Osteoblast (primary cell): ENCODE data around the gene SLC30A2. TPM values are rescaled to one million over a fixed set of nuclear protein-coding genes. Genes with fewer than 3 reads are reported as not detected.

Experiments
- DNase-seq: peaks from one replicate; pipeline ENCODE4 v3.0.0; 2011; ENCODE audit warnings: low spot score, mixed read lengths; ENCODE audit not compliant: insufficient read length; ENCODE audit errors: missing footprints
- H2AFZ ChIP-seq: 2 replicates; pipeline ENCODE4 v1.6.0; 2011; ENCODE audit warnings: mild to moderate bottlenecking, low read length
- H3K27ac ChIP-seq: 2 replicates; pipeline ENCODE4 v1.5.1; 2011; ENCODE audit warnings: mild to moderate bottlenecking, low read depth, low read length, moderate library complexity
- H3K27me3 ChIP-seq: 2 replicates; pipeline ENCODE4 v1.6.0; 2012; ENCODE audit warnings: mild to moderate bottlenecking, control low read depth, inconsistent platforms, low read length, moderate library complexity; ENCODE audit not compliant: insufficient read depth
- H3K36me3 ChIP-seq: 2 replicates; pipeline ENCODE4 v1.5.1; 2011; ENCODE audit warnings: mild to moderate bottlenecking, low read length, control low read depth, moderate library complexity; ENCODE audit not compliant: insufficient read depth
- H3K4me1 ChIP-seq: 2 replicates; pipeline ENCODE4 v1.5.1; 2011; ENCODE audit warnings: mild to moderate bottlenecking, low read length, control low read depth, moderate library complexity; ENCODE audit not compliant: insufficient read depth
- H3K4me2 ChIP-seq: 2 replicates; pipeline ENCODE4 v1.6.0; 2011; ENCODE audit warnings: mild to moderate bottlenecking, low read length; ENCODE audit not compliant: insufficient read depth
- H3K4me3 ChIP-seq: fragments of 200-600 bp; sonication (generic); 3 replicates; pipeline ENCODE4 v1.5.1; 2012; ENCODE audit warnings: mild to moderate bottlenecking, low read length, inconsistent platforms; ENCODE audit not compliant: insufficient read depth
- H3K79me2 ChIP-seq: 2 replicates; pipeline ENCODE4 v1.6.0; 2012; ENCODE audit warnings: mild to moderate bottlenecking, low read length, control low read depth, inconsistent platforms; ENCODE audit not compliant: insufficient read depth
- H3K9me3 ChIP-seq: 2 replicates; pipeline ENCODE4 v1.5.1; 2011; ENCODE audit warnings: low read depth, low read length, control low read depth
- H4K20me1 ChIP-seq: 2 replicates; pipeline ENCODE4 v1.6.0; 2012; ENCODE audit warnings: mild to moderate bottlenecking, low read length, control low read depth; ENCODE audit not compliant: insufficient read depth
- total RNA-seq: library from RNA; depleted of rRNA; stranded (reverse); fragments of >200 nt; gene quantifications from 2 replicates; pipeline ENCODE4 v1.2.3, GENCODE V29; 2012
- TF ChIP-seq, protein P1 (sequence below): IDR thresholded peaks from 2 replicates; pipeline ENCODE4 v1.5.1; 2011; ENCODE audit warnings: mild to moderate bottlenecking, low read depth, low read length, moderate library complexity; ENCODE audit errors: extremely low read depth

SLC30A2 gene
- total RNA-seq, 1 donor, result not detected

DNA sequence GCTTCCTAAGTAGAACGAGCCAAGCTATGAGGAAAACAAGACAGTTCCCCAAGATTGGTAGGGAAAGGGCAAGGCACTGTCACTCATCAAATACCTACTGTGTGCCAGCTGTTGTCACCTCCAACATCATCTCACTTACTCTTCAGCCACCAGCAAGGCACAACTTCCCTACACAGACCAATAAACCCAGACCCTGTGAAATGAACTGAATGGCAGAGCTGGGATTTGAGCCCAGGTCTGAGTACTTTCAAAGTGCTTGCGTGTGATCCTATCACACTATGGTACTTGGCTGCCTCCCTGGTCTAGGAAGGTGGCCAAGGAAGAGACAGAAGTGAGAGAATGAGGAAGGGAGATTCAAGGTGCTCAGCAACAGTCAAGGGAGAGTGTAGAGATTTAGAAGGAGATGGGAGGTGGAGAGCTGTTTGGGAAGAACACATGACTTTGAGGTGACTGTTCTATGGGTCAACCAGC, 38.2 kb upstream of the SLC30A2 start:
- peaks cover 23% of the 10 kb centered on the region for H3K27me3 ChIP-seq
- no peak overlapping the region for H3K27ac ChIP-seq
- H3K9me3 ChIP-seq, result no peaks in the 10 kb centered on the region
- DNase-seq, result no peak
- peaks cover 3% of the 10 kb centered on the region for H3K4me1 ChIP-seq
- no peaks in the 10 kb centered on the region for H4K20me1 ChIP-seq
- no peak overlapping the region for H3K4me3 ChIP-seq
- H3K4me2 ChIP-seq, result no peak overlapping the region
- no peak overlapping the region for H2AFZ ChIP-seq
- H3K36me3 ChIP-seq, result no peaks in the 10 kb centered on the region
- TF ChIP-seq, protein P1, sequence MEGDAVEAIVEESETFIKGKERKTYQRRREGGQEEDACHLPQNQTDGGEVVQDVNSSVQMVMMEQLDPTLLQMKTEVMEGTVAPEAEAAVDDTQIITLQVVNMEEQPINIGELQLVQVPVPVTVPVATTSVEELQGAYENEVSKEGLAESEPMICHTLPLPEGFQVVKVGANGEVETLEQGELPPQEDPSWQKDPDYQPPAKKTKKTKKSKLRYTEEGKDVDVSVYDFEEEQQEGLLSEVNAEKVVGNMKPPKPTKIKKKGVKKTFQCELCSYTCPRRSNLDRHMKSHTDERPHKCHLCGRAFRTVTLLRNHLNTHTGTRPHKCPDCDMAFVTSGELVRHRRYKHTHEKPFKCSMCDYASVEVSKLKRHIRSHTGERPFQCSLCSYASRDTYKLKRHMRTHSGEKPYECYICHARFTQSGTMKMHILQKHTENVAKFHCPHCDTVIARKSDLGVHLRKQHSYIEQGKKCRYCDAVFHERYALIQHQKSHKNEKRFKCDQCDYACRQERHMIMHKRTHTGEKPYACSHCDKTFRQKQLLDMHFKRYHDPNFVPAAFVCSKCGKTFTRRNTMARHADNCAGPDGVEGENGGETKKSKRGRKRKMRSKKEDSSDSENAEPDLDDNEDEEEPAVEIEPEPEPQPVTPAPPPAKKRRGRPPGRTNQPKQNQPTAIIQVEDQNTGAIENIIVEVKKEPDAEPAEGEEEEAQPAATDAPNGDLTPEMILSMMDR, result no peak
- no peaks in the 10 kb centered on the region for H3K79me2 ChIP-seq

DNA sequence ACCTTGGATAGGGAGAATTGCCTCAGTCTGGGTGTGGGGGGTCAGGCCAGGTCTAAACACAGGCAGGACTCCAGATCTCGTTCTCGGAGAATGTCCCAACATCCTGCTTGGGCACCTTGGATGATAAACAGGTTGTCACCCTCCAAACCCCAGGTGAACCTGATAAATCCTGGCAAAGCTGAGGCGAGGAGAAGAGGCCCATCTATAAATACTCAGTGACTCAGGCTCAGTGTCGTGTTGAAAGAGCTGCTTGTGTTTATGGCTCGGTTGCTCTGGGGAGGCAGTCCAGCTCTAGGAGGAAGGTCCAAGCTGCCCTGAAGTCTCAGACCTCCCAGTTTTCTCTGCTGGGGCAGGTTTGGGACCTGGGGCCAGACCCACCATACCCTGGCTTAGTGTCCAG, 37.3 kb upstream of the SLC30A2 start:
- H3K4me3 ChIP-seq, result no peak overlapping the region
- H3K27me3 ChIP-seq, result peaks cover 25% of the 10 kb centered on the region
- H3K9me3 ChIP-seq, result no peaks in the 10 kb centered on the region
- no peak overlapping the region for H3K27ac ChIP-seq
- H3K36me3 ChIP-seq, result no peaks in the 10 kb centered on the region
- peaks cover 3% of the 10 kb centered on the region for H3K4me1 ChIP-seq
- TF ChIP-seq, protein P1, result no peak
- H4K20me1 ChIP-seq, result no peaks in the 10 kb centered on the region
- DNase-seq, result peak; percentile 65
- no peak overlapping the region for H2AFZ ChIP-seq
- H3K79me2 ChIP-seq, result no peaks in the 10 kb centered on the region
- no peak overlapping the region for H3K4me2 ChIP-seq

DNA sequence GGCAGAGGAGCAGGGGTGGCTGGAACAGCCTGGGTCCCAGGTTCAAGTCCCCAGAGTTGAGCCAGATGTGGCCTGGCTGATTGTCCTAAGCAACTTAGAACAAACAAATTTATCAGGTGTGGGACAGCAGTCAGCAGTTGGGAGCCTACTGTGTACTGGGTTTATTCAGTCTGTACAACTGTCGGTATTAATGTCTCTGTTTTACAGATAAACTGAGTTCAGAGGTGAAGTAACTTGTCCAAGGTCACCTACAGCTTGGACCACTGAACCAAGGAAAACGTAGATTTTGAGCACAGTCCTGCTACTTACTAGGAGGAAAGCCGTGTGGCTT, 36.1 kb upstream of the SLC30A2 start:
- H3K4me3 ChIP-seq, result no peak overlapping the region
- no peaks in the 10 kb centered on the region for H3K9me3 ChIP-seq
- H4K20me1 ChIP-seq, result no peaks in the 10 kb centered on the region
- no peak overlapping the region for H3K4me2 ChIP-seq
- H3K4me1 ChIP-seq, result peaks cover 3% of the 10 kb centered on the region
- H3K36me3 ChIP-seq, result no peaks in the 10 kb centered on the region
- H2AFZ ChIP-seq, result no peak overlapping the region
- no peak overlapping the region for H3K27ac ChIP-seq
- DNase-seq, result no peak
- TF ChIP-seq, protein P1, result no peak
- H3K27me3 ChIP-seq, result peaks cover 28% of the 10 kb centered on the region
- no peaks in the 10 kb centered on the region for H3K79me2 ChIP-seq

DNA sequence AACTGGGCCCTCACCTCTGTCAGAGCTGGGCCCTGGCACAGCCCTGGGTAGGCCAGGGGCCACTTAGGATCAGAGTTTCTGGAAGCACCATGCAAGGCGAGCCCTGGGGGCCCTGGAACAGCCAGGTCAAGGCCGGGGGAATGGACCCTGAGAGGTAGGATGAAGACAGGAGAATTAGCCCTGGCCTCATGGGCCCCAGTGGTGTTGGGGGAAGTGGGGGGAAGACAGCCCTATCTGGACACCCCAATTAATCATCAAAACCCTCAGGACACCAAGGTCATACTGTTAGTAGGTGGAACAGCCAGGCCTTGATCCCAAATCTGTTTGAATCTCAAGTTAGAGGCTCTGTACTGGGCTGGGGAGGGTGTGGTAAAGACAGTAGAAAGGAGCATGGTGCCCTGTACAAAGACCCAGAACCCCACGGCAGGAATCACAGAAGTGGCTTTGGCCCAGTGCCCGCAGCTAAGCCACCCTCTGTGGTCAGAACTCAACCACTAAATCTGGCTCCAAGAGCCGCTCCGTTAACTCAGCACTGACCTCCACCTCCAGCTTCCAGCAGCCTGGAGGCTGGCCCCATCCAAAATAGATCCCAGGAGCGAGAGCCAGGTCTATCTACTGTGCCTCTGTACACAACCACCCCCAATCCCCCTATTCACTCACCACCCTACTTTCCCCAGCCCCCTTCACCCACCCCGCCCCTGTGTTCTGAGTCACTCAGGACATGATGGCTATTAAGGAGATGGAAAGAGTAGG, 35.5 kb upstream of the SLC30A2 start:
- no peaks in the 10 kb centered on the region for H3K36me3 ChIP-seq
- H4K20me1 ChIP-seq, result no peaks in the 10 kb centered on the region
- no peak overlapping the region for H3K4me2 ChIP-seq
- no peak overlapping the region for H2AFZ ChIP-seq
- H3K79me2 ChIP-seq, result no peaks in the 10 kb centered on the region
- DNase-seq, result no peak
- H3K4me3 ChIP-seq, result no peak overlapping the region
- TF ChIP-seq, protein P1, result no peak
- H3K27me3 ChIP-seq, result peaks cover 28% of the 10 kb centered on the region
- no peak overlapping the region for H3K27ac ChIP-seq
- H3K9me3 ChIP-seq, result no peaks in the 10 kb centered on the region
- H3K4me1 ChIP-seq, result peaks cover 3% of the 10 kb centered on the region
